Frontal cortex (tissue), 4 donors: ENCODE measurements around the gene RHBDL2. TPM values are rescaled to one million over a fixed set of nuclear protein-coding genes. Genes with fewer than 3 reads are reported as not detected.
"Not testable (repeated sequence)": the region's sequence is repeated elsewhere in the genome, so short reads cannot be mapped to it uniquely, and the experiment has no call there.

Experiments
- DNase-seq, 2 donors: peaks; one replicate each; pipeline ENCODE4 v3.0.0; 2012; ENCODE audit warnings: low spot score in 2 of 2
- FAIRE-seq: peaks from 2 replicates; lab custom pipeline; 2012; peaks lifted over from hg19 to GRCh38; lab: Jason Lieb, UNC
- small RNA-seq: library from RNA; depleted of rRNA; stranded (forward); fragments of <200 nt; gene quantifications from one replicate; pipeline ENCODE3, GENCODE V24; 2014
- total RNA-seq: library from RNA; depleted of rRNA; stranded (reverse); fragments of >200 nt; gene quantifications from one replicate; pipeline ENCODE4 v1.2.3, GENCODE V29; 2014
- donor health status: control.
- donor health status: control.
- donor health status: control.

RHBDL2 gene
- total RNA-seq, 1 donor from 2014 or later = 0.41 TPM

GRCh38 chr1:38839363-38839762 is 102.3 kb downstream of the RHBDL2 start:
- DNase-seq = no peak
- no peak for FAIRE-seq

GRCh38 chr1:38836316-38836715 is 105.3 kb downstream of the RHBDL2 start:
- not testable (repeated sequence) for FAIRE-seq, DNase-seq

Small RNAs within 50 kb of the gene (small RNA-seq; reads per million reads assigned to genes)
- not detected for gene GJA9-MYCBP
- not detected for gene RF00019
- gene RNU6-605P = not detected

Other genes with a start within 250 kb of the RHBDL2 start
- gene RRAGC, start 82.1 kb downstream of the RHBDL2 start, total RNA-seq = 18.8 TPM
- 1.6 TPM for gene MYCBP, start 68.5 kb downstream of the RHBDL2 start, total RNA-seq
- not detected for gene GJA9, start 60.2 kb downstream of the RHBDL2 start, total RNA-seq
- gene AKIRIN1, start 49.4 kb upstream of the RHBDL2 start, total RNA-seq = 55.0 TPM
- 337 TPM for gene NDUFS5, start 84.5 kb upstream of the RHBDL2 start, total RNA-seq